HG03097 (cell line): ENCODE measurements around the gene BARX2.

ENCODE experiments used
- ATAC-seq: cut with Tn5 transposase; IDR thresholded peaks from one replicate; pipeline ENCODE4 v1.9.1; 2021; ENCODE audit not compliant: unreplicated experiment, low FRiP score

Gene BARX2

DNA sequence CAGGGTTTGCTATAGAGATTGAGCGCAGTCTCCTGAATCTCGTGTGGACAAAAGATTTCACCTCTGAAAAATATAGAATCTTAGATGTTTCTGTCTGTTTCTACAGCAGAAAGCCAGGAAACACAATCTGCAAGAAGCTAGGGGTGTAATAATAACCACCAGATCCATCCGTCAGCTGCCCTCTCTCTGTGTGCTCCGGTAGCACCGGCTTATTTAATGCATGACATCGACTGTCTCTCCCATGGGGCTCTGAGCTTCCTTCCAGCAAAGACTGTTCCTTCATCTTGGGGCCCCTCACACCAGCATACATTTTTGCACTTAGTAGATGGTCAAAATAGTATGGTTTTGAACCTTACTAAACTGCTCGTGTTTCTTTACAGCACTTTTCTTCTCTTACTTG lies 20.2 kb downstream of the BARX2 start:
- no peak for ATAC-seq

DNA sequence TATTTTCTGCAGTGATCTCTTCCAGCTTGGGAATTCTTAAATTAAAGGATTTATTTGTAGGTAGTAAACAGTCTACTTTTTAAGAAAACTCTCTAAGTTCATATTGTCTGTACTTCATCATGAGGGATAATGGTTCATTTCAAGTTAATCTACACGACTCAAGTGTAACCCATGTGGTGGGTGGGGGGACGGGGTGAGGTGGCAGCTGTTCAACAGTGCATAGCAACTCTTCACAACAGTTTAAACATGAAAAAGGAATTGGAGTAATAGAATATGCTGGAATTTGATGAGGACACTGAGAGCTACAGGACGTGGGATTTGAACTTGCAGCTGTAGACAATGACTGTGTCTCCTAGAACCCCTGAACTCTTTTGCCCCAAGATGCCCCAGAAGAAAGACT lies 20.8 kb downstream of the BARX2 start:
- no peak for ATAC-seq

GRCh38 chr11:129402206-129403171 lies 26.8 kb downstream of the BARX2 start:
- ATAC-seq = no peak

DNA sequence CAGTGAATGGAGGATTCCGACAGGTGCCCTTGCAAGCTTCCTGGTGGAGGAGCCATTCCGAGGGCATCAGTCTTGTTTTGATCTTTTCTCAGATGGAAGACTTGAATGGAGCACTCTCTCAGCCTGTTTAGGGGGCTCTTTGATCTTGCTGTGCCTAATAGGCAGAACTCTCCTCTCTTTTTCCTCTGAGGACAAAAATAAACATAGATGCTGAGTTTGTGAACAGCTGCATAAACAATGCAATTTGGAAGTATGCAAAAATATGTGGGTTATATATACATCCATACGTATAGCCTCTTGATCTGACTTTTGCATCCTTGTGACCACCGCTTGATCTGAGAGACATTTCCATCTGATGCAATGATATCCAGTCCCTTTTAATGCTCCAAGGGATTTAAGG lies 29.1 kb downstream of the BARX2 start:
- no peak for ATAC-seq

DNA sequence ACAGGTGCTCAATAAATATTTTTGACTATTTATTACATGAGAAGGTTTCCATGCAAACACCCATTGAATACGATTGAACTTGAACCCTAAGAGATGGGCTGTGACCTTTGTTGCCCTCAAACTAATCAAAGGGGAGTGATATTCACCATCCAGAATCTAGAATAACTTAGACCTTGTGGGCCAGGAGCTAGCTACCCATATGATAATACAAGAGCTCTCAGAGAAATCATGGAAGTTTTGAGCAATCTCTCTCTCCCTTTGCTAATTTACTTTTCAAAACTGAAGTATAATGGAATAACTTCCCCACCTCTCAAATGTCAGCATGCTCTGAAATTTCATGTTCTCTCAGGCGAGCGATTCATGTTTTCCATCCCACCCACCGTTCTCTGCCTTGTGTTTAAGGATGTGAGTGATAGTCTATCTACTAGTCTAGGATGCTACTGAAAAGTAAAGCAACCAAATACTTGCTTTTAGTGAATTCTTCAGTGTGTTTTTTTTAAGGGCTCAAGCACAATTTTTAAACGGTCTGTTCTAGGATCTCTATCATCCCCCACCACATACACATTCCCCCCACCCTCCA lies 33.3 kb downstream of the BARX2 start:
- ATAC-seq = no peak

GRCh38 chr11:129410395-129410960 lies 34.8 kb downstream of the BARX2 start:
- no peak for ATAC-seq

- no peak for ATAC-seq
These were observed 36.8 kb downstream of the BARX2 start for GRCh38 chr11:129412494-129412893.

GRCh38 chr11:129414144-129414872 lies 38.7 kb downstream of the BARX2 start:
- no peak for ATAC-seq

GRCh38 chr11:129416080-129416820 lies 40.6 kb downstream of the BARX2 start:
- ATAC-seq = no peak

DNA sequence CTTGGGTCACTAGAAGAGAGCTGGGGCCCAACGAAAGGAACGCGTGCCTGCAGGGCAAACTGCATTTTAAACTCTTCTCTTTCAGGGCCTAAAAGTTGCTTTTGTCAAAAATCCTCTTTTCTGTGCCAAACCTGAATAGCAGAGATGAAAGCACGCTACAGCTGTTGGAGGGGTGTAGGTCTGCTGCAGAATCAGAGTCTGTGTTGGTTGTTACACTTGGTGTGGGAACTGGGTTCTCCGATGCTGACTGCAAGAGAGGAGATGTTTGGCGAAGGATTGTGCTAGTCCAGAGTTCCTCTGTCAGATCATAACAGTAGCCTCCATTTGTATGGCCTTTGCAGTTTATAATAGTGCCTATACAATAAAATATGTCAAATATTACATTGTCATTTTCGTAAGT lies 41.8 kb downstream of the BARX2 start:
- ATAC-seq = no peak

DNA sequence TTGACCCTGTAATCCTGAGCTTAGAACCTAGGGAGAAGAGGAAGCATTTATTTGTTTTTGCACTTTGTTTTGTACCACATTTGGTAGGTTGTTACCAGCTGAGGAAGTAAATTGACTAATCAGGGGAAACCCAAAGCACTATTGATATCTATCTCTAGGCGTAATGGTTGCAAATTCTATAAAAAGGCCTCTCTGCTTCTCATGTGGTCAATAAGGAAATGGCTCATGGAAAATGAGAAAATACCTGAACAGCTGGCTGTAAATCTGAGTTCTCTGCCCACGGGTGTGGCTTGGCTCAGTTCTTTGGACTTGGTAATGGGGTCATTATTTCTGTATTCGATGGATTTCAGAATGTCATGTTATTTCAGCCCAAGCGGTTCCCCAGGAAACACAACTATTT lies 42.4 kb downstream of the BARX2 start:
- ATAC-seq = no peak

- no peak for ATAC-seq
These were observed 43.7 kb downstream of the BARX2 start for GRCh38 chr11:129419386-129419785.

DNA sequence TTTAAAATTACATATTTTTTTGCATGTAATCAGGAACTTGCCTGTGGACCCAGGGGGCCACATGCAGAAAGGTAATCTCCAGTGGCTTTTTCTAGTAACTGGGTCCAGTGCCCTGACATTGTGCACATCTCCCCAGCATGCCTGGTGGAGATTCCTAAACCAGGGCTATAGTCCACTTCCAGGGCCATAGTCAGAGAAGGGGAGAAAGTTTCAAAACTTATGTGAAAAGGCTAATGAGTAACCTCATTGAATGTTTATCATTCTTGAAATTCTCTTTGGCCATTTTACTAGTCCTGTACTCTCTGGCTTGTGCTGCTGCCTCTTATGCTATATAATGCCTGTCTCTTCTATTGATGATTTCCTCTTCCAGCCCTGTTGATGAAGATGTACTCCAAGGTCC lies 47.8 kb downstream of the BARX2 start:
- ATAC-seq = no peak

DNA sequence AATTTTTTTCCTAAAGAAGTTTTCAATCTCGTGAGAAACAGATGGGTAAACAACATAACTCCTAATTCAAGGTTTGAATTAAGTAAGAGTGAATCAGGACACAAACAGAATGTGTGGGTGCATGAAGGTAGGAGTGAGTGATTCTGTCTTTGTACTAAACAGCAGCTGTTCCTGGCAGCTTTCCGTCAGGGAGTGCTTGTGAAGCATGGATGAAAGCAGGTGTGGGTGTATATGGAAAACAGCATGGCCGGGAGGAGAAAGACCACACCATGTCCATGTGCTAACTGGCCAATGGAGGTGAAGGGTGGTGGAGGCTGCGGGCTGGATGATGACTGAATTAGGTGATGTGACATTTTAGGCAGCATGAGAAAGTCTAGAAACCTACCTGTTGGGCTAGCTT lies 49.6 kb downstream of the BARX2 start:
- ATAC-seq = no peak

DNA sequence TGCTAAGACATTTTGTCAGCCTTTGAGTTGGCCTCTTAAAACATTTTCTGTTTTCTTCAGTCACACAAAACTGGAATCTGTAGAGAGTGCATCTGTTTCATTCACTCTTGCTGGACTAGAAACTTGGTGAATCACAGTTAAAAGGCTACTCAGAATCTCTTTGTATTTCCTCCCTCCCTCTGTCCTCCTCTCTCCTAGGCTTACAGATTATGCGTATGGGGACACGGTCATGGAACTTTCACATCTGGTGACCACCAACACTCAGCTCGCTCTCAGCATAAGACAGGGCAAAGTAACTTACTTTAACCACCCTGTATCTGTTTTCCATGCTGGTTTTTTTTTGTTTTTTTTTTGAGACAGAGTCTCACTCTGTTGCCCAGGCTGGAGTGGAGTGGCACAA lies 50.4 kb downstream of the BARX2 start:
- no peak for ATAC-seq

GRCh38 chr11:129426776-129427175 lies 51.1 kb downstream of the BARX2 start:
- ATAC-seq = no peak

- no peak for ATAC-seq
These were observed 51.7 kb downstream of the BARX2 start for GRCh38 chr11:129427376-129427775.

DNA sequence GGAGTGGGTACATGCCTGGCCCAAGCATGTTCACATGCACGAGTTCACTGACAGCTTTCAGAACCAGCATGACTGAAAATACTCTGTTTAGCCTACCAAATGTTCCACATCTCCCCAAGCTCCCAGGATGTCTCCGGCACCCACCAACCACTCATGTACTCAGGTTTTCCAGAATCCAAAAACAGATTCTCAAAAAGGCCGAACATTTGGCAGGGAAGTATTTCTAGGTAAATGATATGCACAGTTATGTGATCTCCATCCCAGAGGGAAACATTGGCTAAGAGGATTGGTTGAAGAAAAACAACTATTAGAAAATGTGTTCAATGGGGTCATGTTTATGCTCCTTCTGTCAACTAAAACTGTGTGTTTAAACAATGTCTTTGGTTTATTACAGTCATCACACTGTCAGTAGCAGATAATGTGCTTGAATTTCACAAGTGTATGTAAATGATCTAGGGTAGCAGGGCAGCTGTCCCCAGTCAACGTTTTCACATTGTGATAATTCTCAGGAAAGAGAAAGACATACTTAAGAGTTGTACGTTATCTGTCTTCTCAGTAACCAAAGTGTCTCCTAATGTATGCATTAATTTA lies 52.3 kb downstream of the BARX2 start:
- ATAC-seq = no peak

DNA sequence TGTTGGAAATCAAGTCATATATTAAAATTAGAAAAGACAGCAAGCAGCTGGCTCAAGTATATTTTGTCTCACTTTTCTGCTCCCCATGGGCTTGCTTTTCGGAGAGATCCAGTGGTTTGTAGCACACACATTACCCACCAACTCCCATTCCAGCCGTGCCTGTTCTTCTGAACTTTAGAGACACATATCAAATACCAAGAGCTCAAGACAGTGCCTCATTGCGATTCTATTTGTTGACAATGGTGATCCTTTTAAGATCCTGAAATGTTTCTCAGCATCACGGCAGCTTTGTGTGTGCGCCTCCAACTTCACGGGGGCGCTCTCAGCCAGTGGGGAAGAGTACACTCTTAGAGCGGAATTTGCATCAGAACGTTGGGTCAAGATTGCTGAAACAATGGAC lies 52.9 kb downstream of the BARX2 start:
- no peak for ATAC-seq
